Osteoblast (primary cell): ENCODE data around the gene HDAC10. TPM values are rescaled to one million over a fixed set of nuclear protein-coding genes. Genes with fewer than 3 reads are reported as not detected.
A peak's percentile ranks its signal among the peaks of the same experiment; 100 is the strongest.

Source experiments
- DNase-seq: peaks from one replicate; pipeline ENCODE4 v3.0.0; 2011; ENCODE audit warnings: low spot score, mixed read lengths; ENCODE audit not compliant: insufficient read length; ENCODE audit errors: missing footprints
- H2AFZ ChIP-seq: 2 replicates; pipeline ENCODE4 v1.6.0; 2011; ENCODE audit warnings: mild to moderate bottlenecking, low read length
- H3K27ac ChIP-seq: 2 replicates; pipeline ENCODE4 v1.5.1; 2011; ENCODE audit warnings: mild to moderate bottlenecking, low read depth, low read length, moderate library complexity
- H3K27me3 ChIP-seq: 2 replicates; pipeline ENCODE4 v1.6.0; 2012; ENCODE audit warnings: mild to moderate bottlenecking, control low read depth, inconsistent platforms, low read length, moderate library complexity; ENCODE audit not compliant: insufficient read depth
- H3K36me3 ChIP-seq: 2 replicates; pipeline ENCODE4 v1.5.1; 2011; ENCODE audit warnings: mild to moderate bottlenecking, low read length, control low read depth, moderate library complexity; ENCODE audit not compliant: insufficient read depth
- H3K4me1 ChIP-seq: 2 replicates; pipeline ENCODE4 v1.5.1; 2011; ENCODE audit warnings: mild to moderate bottlenecking, low read length, control low read depth, moderate library complexity; ENCODE audit not compliant: insufficient read depth
- H3K4me2 ChIP-seq: 2 replicates; pipeline ENCODE4 v1.6.0; 2011; ENCODE audit warnings: mild to moderate bottlenecking, low read length; ENCODE audit not compliant: insufficient read depth
- H3K4me3 ChIP-seq: fragments of 200-600 bp; sonication (generic); 3 replicates; pipeline ENCODE4 v1.5.1; 2012; ENCODE audit warnings: mild to moderate bottlenecking, low read length, inconsistent platforms; ENCODE audit not compliant: insufficient read depth
- H3K79me2 ChIP-seq: 2 replicates; pipeline ENCODE4 v1.6.0; 2012; ENCODE audit warnings: mild to moderate bottlenecking, low read length, control low read depth, inconsistent platforms; ENCODE audit not compliant: insufficient read depth
- H3K9me3 ChIP-seq: 2 replicates; pipeline ENCODE4 v1.5.1; 2011; ENCODE audit warnings: low read depth, low read length, control low read depth
- H4K20me1 ChIP-seq: 2 replicates; pipeline ENCODE4 v1.6.0; 2012; ENCODE audit warnings: mild to moderate bottlenecking, low read length, control low read depth; ENCODE audit not compliant: insufficient read depth
- CTCF ChIP-seq: IDR thresholded peaks from 2 replicates; pipeline ENCODE4 v1.5.1; 2011; ENCODE audit warnings: mild to moderate bottlenecking, low read depth, low read length, moderate library complexity; ENCODE audit errors: extremely low read depth
- total RNA-seq: library from RNA; depleted of rRNA; stranded (reverse); fragments of >200 nt; gene quantifications from 2 replicates; pipeline ENCODE4 v1.2.3, GENCODE V29; 2012

HDAC10 gene
- total RNA-seq, 1 donor = 19.2 TPM

DNA sequence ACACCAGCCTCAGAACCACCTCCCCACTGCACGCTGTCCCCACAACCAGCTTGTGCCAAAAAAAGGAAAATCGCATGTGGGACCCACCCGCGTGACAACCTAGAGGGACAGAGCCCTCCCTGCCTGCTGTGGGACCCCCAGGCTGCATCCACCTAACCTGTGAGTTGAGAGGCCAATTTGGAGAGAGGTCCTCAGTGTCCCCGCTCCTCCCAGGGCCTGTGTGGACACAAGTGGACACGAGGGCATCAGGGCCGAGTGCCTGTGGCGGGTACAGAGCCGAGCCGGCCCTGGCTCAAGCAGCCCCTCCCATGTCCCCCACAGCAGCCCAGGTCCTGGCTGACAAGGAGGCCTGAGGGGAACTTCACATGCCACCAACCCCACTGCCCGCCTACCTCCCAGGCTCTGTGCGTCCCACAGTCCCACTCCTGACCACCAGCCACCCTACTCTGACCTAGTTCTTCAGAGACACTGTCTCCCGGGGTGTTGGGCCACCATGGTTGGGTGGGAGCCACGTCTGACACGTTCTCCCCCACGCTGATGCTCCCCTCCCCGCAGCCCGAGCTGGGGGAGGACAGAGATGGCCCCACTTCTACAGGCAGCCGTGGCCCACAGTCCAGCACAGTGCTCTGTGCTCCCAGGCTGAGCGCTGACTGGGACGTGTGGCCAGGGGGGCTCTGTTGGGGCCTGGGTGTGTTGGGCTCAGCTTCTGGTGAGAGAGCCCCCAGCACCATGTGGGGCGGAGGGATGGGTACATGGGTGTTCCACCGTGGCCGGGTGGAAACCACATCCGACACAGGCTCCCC lies 31.1 kb downstream of the HDAC10 start:
- Histone ChIP-seq H4K20me1 (peaks cover 17% of the 10 kb centered on the region), H3K4me3 (no peak overlapping the region), H3K4me2 (no peak overlapping the region), H3K4me1 (no peaks in the 10 kb centered on the region), H3K36me3 (peaks cover 62% of the 10 kb centered on the region), H3K9me3 (no peaks in the 10 kb centered on the region), H3K79me2 (peaks cover 4% of the 10 kb centered on the region), H2AFZ (no peak overlapping the region), H3K27me3 (no peaks in the 10 kb centered on the region), H3K27ac (no peak overlapping the region)
- DNase-seq = peak; percentile 77
- no peak for TF ChIP-seq CTCF

DNA sequence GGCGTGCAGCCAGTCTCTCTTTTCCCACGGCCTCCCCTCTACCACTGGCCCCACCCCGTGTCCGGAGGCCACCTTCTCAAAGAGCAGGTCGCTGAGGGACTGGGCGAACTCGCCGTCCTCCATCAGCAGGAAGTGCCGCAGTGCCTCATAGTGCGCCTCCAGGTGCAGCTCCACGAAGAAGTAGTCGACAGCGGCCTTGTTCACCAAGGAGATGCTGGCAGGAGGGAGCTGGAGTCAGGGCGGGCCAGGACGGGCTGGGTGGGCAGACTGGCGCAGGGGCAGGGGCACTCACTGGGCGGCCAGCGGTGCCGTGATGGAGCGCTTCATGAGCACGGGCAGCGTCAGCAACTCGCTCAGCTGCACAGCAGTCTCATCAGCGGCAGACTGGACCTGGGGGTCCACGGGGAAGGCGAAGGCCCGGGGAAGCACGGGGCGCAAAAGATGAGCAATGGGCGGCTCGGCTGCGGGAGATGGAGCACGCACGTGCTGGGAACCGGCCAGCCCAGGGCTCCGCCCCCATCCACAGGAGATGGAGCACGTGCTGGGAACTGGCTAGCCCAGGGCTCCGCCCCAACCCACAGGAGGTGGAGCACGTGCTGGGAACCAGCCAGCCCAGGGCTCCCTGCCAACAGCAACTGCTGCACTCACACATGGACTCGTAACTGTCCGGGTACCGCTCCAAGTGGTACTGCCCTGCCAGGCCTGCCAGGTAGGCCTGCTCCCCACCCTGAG lies 31.9 kb downstream of the HDAC10 start:
- Histone ChIP-seq H3K4me3 (no peak overlapping the region), H3K27ac (no peak overlapping the region), H2AFZ (no peak overlapping the region), H3K79me2 (peaks cover 10% of the 10 kb centered on the region), H3K27me3 (no peaks in the 10 kb centered on the region), H3K4me1 (no peaks in the 10 kb centered on the region), H3K9me3 (no peaks in the 10 kb centered on the region), H3K4me2 (no peak overlapping the region), H3K36me3 (peaks cover 64% of the 10 kb centered on the region), H4K20me1 (peaks cover 20% of the 10 kb centered on the region)
- no peak for TF ChIP-seq CTCF
- DNase-seq = peak; percentile 96

DNA sequence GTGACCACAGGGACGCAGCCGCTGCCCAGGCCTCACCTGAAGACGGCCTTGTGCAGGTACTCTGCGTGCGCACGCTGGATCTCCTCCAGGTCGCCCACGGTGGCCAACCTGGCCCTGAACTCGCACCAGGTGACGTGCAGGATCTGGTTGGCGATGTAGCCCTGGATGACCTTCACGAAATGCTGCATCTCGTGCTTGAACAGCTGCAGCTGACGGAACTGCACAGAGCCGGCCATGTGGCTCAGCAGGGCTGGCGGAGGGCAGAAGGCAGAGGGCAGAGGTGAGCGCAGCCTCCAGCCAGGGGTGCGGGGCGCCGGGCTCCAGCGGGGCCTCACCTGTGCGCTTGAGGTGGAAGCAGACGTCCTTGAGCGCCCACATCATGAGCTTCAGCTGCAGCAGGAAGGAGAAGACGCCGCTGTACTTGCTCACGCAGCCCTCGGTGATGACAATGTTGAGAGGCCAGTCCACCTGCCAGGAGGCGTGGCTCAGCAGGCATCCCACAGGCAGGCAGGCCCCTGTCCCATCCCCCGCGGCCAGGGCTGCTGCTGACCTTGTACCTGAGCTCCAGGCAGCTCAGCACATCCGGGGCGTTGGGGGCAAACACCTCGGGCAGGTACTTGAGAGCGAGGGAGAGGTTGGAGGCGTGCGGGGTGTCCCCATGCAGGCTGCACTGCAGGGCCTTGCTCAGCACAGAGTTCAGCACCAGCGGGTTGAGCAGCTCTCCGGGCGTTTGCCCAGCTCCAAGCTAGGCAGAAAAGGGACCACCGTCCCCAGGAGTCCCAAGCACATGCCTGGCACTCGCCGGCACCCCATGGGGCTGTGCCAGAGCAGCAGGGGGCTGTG lies 32.7 kb downstream of the HDAC10 start:
- Histone ChIP-seq H3K9me3 (no peaks in the 10 kb centered on the region), H3K36me3 (peaks cover 65% of the 10 kb centered on the region), H3K4me1 (no peaks in the 10 kb centered on the region), H2AFZ (no peak overlapping the region), H3K4me3 (no peak overlapping the region), H3K4me2 (no peak overlapping the region), H4K20me1 (peaks cover 21% of the 10 kb centered on the region), H3K79me2 (peaks cover 15% of the 10 kb centered on the region), H3K27ac (no peak overlapping the region), H3K27me3 (no peaks in the 10 kb centered on the region)
- TF ChIP-seq CTCF = no peak
- DNase-seq = no peak
